ENCODE measurements around the gene DTNB.

- TF ChIP-seq EZH2 (IDR thresholded peaks at IDR 0.05): no peak
- TF ChIP-seq POLR2AphosphoS5 (IDR thresholded peaks at IDR 0.05; ENCODE audit: borderline replicate concordance, low read depth, low read length): no peak
Observed at GRCh38 chr2:25532521-25532920, 140.9 kb downstream of the DTNB start.
